HG02588 (cell line): ENCODE measurements around the gene LNX1.

Experiments
- ATAC-seq: cut with Tn5 transposase; IDR thresholded peaks from one replicate; pipeline ENCODE4 v1.9.1; 2021; ENCODE audit warnings: mild to moderate bottlenecking, moderate library complexity; ENCODE audit not compliant: unreplicated experiment

LNX1 gene

DNA sequence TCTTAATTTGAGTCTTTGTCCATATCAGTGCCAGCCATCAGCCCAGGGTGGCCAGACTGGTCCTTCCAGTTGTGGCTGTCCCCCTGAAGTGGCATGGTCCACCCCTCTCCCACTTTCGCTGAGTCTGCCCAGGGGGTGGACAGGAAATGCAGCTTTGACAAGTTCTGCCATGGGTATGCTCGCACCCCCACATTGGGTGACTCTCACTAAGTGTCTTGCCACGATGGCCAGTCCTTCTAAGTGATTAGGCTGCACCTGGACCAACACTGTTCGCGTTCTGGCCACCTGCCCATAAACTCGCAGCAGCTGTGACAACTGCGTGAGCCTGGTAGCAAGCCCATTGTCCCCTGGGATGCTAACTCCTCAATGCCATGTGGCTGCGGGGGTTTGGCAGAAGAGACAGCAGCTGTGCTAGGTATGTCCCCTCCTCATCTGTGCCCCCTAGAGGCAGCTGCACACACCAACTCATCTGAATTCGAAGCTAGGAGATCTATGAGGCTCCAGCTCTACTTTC, 10.0 kb upstream of the LNX1 start:
- ATAC-seq, result peak; percentile 71

GRCh38 chr4:53599632-53600031, 8.3 kb upstream of the LNX1 start:
- peak; percentile 66 for ATAC-seq

GRCh38 chr4:53598901-53599300, 7.6 kb upstream of the LNX1 start:
- no peak for ATAC-seq

DNA sequence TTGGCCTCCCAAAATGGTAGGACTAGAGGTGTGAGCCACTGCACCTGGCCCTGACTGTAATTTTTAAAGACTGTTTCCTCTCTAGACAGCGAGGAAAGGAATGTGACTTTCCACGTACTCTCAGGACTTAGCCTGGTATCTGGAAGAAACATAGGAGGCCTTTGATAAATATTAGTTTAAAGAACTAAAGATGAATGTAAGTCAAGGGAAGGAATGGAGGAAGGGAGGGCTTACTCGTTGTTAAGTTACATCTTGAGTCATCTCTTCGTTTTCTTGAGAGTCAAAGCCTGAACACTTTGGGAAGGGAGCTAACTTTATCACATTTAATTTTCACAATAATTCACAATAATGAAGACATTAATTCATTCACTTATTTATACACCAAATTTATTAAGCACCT, 7.2 kb upstream of the LNX1 start:
- no peak for ATAC-seq

GRCh38 chr4:53596901-53597300, 5.6 kb upstream of the LNX1 start:
- ATAC-seq, result no peak

DNA sequence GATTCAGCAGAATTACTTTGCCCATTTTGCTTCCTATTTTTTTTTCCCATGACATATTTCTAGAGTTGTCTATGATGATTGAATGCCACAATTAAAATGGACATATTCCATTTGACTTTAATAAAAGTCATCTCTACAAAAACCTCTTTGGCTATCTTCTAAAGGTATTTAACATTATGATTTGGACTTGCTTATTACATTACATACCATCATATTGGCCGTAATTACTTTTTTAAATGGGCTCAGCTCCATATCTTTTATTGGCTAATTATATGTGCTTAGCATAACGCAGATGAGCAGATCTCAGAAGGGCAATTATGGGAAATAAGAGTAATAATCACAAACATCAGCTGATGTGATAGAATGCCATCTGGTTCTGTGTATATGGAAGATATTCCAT, 4.5 kb upstream of the LNX1 start:
- ATAC-seq, result no peak

- no peak for ATAC-seq
Observed at GRCh38 chr4:53595204-53595603, 3.9 kb upstream of the LNX1 start.

GRCh38 chr4:53593765-53594164, 2.5 kb upstream of the LNX1 start:
- no peak for ATAC-seq

DNA sequence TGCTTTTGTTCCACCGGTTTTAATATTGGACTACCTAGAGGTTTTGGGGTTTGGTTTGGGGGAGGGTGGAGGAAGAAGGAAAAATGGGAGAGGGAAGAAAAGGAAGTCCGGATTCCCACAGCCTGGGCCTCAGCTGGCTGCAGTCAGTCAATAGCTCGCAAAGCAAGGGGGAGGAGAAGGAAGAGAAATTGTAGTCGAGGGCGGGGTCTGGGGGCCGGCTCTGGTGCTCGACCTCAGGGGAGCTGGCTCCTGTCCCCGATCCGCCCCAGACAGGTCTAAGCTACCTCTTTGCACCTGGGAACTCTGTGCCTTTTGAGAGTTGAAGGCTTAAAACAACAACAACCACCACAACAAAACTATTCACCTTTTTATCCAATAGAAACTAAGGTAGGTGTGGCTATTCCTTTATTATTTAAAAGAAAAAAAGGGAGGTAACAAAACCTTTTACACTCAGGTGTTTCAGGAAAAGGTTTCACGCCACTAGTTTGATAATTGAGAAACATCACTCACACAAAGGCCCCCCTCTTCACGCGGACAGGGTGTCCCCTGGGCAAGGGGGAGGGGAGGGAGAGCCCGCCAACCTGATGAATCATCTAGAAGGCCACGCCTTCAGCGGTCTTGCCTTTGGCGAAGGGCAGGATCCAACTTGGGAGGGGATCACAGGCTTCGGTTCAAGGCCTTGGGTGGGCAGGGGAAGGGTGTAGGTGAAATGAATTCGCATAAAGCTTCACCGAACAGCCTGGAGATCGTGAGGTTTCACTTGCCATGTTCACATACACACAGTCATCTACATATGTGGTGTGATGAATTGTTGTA, 1.6 kb upstream of the LNX1 start:
- ATAC-seq, result no peak

GRCh38 chr4:53592122-53592521, 836 bp upstream of the LNX1 start:
- ATAC-seq, result no peak

- no peak for ATAC-seq
Observed at GRCh38 chr4:53590187-53590586, 1.1 kb downstream of the LNX1 start.

DNA sequence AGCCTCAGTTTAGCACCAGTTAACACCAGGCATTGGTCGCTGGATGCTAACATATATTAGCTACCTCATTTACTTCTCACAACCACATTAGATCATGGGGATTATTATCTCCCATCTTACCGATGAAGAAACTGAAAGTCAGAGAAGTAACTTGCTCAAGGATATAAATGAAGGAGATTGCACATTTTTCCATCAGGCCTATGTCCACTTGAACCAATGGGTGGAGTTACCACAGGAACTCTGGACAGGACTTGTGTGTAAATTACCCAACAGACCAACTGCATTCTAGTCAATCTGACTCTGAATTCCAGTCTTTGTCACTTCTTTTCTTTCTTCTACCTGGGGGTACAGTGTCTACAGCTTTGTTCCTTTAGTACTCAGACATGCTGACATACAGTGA, 1.8 kb downstream of the LNX1 start:
- no peak for ATAC-seq

GRCh38 chr4:53587135-53587534, 4.2 kb downstream of the LNX1 start:
- ATAC-seq, result no peak

DNA sequence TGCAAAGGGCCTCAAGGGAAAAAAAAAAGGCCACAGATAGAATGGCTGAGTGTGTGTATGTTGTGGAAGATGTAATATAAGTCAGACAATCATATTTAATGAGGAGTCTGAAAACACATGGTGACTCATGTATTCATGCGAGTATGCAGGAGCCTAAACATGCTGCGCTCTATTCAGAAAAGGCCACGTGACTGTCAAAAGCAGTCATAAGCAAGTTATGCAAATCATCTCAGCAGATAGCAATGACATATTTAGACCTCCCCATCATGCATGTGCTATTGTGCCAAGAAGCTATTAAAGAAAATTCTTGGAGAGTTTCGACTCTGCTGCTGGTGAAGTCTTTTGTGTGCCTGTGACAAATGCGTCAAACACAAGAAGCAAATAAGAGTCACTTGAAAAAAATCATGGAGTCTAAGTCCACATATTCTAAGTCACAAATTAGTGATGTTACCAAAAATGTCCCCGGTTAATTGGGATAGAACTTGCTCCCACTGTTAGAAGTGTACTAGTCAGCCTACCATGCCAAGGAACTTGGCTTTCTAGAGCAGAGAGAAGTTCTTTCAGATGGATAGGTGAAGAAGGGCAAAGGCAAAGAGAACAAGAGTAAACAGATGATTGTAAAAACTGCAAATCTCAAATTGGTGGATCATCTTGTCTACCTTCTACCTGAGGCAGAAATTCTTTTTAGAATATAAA, 5.0 kb downstream of the LNX1 start:
- no peak for ATAC-seq

GRCh38 chr4:53584658-53585057, 6.6 kb downstream of the LNX1 start:
- no peak for ATAC-seq

DNA sequence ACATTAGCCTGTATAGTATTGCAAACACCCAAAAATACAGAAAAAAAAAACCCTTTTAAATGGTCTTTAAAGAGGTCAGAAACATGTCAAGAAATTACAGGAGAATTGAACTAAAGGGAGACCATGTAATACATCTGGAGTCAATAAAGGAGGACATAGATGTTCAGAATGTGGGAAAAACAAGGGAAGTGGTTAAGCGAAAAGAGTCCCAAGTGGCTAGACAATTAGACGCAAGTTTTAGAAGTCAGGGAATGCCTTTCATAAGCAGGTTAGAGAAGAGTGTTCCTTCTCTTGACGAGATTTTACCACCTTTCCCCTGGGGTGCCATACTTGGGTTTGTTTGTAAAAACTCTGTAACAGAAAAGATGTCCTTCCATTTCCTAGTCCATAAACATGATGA, 7.8 kb downstream of the LNX1 start:
- no peak for ATAC-seq

- ATAC-seq, result no peak
Observed at GRCh38 chr4:53582194-53582593, 9.1 kb downstream of the LNX1 start.

- no peak for ATAC-seq
Observed at GRCh38 chr4:53580274-53580673, 11.0 kb downstream of the LNX1 start.

- no peak for ATAC-seq
Observed at GRCh38 chr4:53579826-53580225, 11.5 kb downstream of the LNX1 start.

DNA sequence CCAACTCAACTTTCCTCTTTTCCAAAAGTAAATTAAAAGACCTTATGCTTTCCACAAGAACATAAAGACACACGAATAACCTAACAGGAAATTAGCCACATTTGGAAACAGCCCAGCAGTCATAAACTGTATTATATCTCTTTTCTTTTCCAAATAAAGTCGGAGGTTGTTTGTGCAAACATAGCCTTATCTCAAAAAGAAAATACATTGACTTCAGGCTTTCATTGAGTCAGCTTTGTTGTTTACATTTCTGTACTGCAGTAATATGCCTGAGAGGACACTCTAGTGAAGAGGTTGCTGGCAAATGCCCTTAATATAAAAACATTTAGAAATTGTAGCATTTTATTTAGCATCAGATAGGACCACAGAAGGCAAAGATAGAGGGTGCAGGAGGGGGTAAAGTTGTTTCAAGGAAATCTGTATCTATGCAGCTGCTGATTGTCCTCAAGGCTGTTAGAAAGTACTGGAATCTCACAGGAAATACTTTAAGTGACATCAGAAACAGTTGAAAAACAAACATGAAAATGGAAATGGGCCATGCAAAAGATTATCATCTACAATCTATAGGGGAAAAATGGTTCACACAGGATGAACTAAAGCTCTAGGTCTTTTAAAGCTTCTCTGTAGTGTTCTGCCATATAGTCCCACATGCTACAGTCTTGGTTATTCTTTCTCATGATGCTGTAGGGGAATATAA, 14.5 kb downstream of the LNX1 start:
- ATAC-seq, result no peak

DNA sequence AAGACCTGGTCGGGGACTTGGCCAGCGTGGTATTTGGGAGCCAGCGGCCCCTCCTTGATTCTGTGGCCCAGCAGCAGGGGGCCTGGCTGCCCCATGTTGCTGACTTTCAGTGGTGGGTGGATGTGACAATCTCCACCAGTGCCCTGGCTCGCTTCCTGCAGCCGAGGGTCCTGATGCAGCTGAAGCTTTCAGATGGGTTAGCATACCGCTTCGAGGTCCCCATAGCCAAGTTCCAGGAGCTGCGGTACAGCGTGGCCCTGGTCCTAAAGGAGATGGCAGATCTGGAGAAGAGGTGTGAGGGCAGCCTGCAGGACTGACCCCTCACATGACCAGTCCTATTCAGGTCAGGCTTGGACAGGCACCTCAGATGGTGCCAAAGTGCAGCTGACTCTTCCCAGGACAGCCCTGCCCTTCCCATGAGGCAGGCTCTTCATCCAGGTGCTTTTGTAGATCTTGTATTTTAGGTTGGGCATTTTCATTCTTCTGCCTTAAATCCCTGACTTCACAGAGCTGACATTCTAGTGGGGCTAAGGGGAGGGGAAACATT, 15.1 kb downstream of the LNX1 start:
- no peak for ATAC-seq
